Cardiac muscle cell (in vitro differentiated cells and primary cell): Measurements from ENCODE around the gene PMP22. TPM values are rescaled to one million over a fixed set of nuclear protein-coding genes. Genes with fewer than 3 reads are reported as not detected.

Experiments
- DNase-seq, 2 donors: peaks; one replicate each; pipeline versions ENCODE4 v3.0.0 to v3.0.0-alpha.2; 2010 to 2017; ENCODE audit warnings: low read depth in 1 of 2, low spot score in 1 of 2
- H3K27ac ChIP-seq: fragments of 200-600 bp; sonication (generic); 2 replicates; pipeline ENCODE4 v1.5.1; 2016
- H3K27me3 ChIP-seq: fragments of 200-600 bp; sonication (generic); 2 replicates; pipeline ENCODE4 v1.6.0; 2016; ENCODE audit warnings: control low read depth
- H3K36me3 ChIP-seq: fragments of 200-600 bp; sonication (generic); 2 replicates; pipeline ENCODE4 v1.5.1; 2016; ENCODE audit warnings: control low read depth
- H3K4me1 ChIP-seq: fragments of 200-600 bp; sonication (generic); 2 replicates; pipeline ENCODE4 v1.8.1; 2017; ENCODE audit warnings: low read depth, mild to moderate bottlenecking, mixed run types
- H3K4me3 ChIP-seq: fragments of 200-600 bp; sonication (generic); 2 replicates; pipeline ENCODE4 v1.5.1; 2016; ENCODE audit warnings: mild to moderate bottlenecking
- H3K9me3 ChIP-seq: fragments of 200-600 bp; sonication (generic); 2 replicates; pipeline ENCODE4 v1.5.1; 2017; ENCODE audit warnings: low read depth, mild to moderate bottlenecking, control low read depth
- polyA plus RNA-seq: library from polyadenylated mRNA; unstranded; fragments of >200 nt; fragmentation: Nextera tagmentation; extraction: Ambion mirVana; gene quantifications from 2 replicates; pipeline ENCODE4 v1.2.1, GENCODE V29; 2016
- total RNA-seq: library from RNA; depleted of rRNA; stranded (reverse); fragments of >200 nt; gene quantifications from 2 replicates; pipeline ENCODE4 v1.2.3, GENCODE V29; 2016
- TF ChIP-seq, protein P1 (sequence below): IDR thresholded peaks from 2 replicates; pipeline ENCODE4 v1.5.1; 2012; ENCODE audit warnings: low read depth, mild to moderate bottlenecking, low read length

The PMP22 gene
- total and polyA plus RNA-seq, 2 experiments from 2014 or later, result 13.9 to 43.0 TPM

GRCh38 chr17:15291674-15292361, 26.7 kb upstream of the PMP22 start:
- H3K4me1 ChIP-seq, result peaks cover 8% of the 10 kb centered on the region
- H3K27me3 ChIP-seq, result no peaks in the 10 kb centered on the region
- TF ChIP-seq, protein P1, sequence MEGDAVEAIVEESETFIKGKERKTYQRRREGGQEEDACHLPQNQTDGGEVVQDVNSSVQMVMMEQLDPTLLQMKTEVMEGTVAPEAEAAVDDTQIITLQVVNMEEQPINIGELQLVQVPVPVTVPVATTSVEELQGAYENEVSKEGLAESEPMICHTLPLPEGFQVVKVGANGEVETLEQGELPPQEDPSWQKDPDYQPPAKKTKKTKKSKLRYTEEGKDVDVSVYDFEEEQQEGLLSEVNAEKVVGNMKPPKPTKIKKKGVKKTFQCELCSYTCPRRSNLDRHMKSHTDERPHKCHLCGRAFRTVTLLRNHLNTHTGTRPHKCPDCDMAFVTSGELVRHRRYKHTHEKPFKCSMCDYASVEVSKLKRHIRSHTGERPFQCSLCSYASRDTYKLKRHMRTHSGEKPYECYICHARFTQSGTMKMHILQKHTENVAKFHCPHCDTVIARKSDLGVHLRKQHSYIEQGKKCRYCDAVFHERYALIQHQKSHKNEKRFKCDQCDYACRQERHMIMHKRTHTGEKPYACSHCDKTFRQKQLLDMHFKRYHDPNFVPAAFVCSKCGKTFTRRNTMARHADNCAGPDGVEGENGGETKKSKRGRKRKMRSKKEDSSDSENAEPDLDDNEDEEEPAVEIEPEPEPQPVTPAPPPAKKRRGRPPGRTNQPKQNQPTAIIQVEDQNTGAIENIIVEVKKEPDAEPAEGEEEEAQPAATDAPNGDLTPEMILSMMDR, result no peak
- no peaks in the 10 kb centered on the region for H3K9me3 ChIP-seq
- peak overlapping the region; percentile 26 for H3K27ac ChIP-seq
- no peaks in the 10 kb centered on the region for H3K36me3 ChIP-seq
- H3K4me3 ChIP-seq, result no peak overlapping the region
- DNase-seq, result peak; percentile 25 to 83

GRCh38 chr17:15290605-15291004, 25.5 kb upstream of the PMP22 start:
- TF ChIP-seq, protein P1, result no peak
- peak in 1 of 2 donors; percentile 12 for DNase-seq
- no peak overlapping the region for H3K27ac ChIP-seq
- H3K4me1 ChIP-seq, result peaks cover 8% of the 10 kb centered on the region
- H3K36me3 ChIP-seq, result no peaks in the 10 kb centered on the region
- H3K4me3 ChIP-seq, result no peak overlapping the region
- no peaks in the 10 kb centered on the region for H3K9me3 ChIP-seq
- H3K27me3 ChIP-seq, result no peaks in the 10 kb centered on the region

DNA sequence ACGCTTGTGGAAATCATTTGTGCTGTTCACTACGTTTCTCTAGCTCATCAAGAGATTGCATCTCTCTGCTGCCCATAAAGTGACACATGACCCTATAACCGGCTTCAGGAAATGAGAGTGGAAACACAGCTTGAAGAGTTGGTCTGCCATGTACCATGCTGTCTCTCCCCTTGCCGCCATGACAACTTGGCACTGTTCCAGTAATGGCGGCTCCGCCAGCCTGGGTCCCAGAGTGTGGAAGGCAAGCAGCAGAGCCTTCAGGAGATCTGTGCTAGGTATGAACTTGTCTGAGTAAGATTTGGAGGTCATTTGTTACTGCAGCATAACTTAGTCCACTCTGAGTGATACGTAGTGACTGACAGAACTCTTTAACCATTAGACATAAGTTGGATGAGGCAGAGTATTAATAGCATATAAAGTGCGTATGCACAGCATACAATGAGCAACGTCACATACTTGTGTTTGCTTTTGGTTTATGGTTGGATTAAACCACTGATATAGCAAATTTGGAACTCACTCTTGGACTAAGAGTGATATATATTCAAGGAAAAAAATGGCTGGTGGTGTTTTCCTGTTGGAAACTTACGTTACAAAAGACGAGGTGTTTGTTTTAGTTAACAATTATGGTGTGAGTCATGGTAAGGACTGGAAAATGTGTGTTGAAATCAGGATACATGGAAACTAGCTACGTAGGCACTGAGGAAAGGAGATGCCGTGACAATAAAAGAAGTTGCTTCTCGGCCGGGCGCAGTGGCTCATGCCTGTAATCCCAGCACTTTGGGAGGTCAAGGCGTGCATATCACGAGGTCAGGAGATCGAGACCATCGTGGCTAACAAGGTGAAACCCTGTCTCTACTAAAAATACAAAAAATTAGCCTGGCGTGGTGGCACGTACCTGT, 24.4 kb upstream of the PMP22 start:
- Histone ChIP-seq H3K9me3 (no peaks in the 10 kb centered on the region), H3K4me1 (peaks cover 8% of the 10 kb centered on the region), H3K36me3 (no peaks in the 10 kb centered on the region), H3K27ac (no peak overlapping the region), H3K4me3 (no peak overlapping the region), H3K27me3 (no peaks in the 10 kb centered on the region)
- DNase-seq, result peak in 1 of 2 donors; percentile 82
- TF ChIP-seq, protein P1, result no peak

DNA sequence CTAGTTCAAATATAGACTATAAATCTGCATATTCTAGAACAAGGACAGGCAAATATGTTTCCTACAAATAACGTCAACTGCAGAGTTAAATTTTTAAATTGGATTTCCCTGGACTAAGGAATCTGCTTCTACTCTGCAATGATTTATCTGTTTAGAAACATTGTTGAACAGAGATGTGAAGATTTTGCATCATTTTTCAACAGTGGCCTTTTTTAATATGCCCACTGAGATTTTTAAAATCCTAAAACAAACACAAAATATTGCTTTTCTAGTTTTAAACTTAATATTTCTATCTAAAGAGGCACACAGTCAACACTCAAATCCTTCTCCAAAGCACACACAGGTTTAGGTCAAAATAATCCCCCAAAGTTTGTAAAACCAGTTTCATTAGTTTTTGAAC, 23.7 kb upstream of the PMP22 start:
- H3K27ac ChIP-seq, result no peak overlapping the region
- DNase-seq, result no peak
- H3K27me3 ChIP-seq, result no peaks in the 10 kb centered on the region
- no peaks in the 10 kb centered on the region for H3K36me3 ChIP-seq
- peaks cover 8% of the 10 kb centered on the region for H3K4me1 ChIP-seq
- no peaks in the 10 kb centered on the region for H3K9me3 ChIP-seq
- TF ChIP-seq, protein P1, result no peak
- no peak overlapping the region for H3K4me3 ChIP-seq

GRCh38 chr17:15287538-15288267, 22.6 kb upstream of the PMP22 start:
- TF ChIP-seq, protein P1, result no peak
- H3K27ac ChIP-seq, result no peak overlapping the region
- no peaks in the 10 kb centered on the region for H3K9me3 ChIP-seq
- peak in 1 of 2 donors; percentile 55 for DNase-seq
- no peaks in the 10 kb centered on the region for H3K27me3 ChIP-seq
- no peaks in the 10 kb centered on the region for H3K36me3 ChIP-seq
- H3K4me3 ChIP-seq, result no peak overlapping the region
- H3K4me1 ChIP-seq, result peaks cover 8% of the 10 kb centered on the region
